ENCODE results near the gene B3GALT5.

DNA sequence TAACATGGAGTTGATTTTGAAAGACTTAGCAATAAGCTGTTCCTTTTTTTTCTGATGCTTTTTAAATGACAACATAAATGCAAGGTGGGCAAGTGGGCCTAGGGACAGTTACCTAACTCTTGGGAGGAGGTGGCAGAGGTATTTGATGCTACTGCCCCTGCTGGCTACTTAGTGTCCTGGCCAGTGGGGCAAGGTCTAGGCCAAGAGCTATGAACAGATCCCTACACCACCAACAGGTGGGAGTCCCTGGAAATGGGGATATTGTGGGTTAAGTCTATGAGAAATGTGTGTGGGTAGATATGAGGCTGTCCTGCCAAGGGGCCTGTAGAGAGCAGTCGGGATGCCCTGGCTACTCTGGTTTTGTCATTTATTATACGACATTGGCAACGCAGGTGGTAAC is 31.3 kb upstream of the B3GALT5 start:
- TF ChIP-seq, protein P1, sequence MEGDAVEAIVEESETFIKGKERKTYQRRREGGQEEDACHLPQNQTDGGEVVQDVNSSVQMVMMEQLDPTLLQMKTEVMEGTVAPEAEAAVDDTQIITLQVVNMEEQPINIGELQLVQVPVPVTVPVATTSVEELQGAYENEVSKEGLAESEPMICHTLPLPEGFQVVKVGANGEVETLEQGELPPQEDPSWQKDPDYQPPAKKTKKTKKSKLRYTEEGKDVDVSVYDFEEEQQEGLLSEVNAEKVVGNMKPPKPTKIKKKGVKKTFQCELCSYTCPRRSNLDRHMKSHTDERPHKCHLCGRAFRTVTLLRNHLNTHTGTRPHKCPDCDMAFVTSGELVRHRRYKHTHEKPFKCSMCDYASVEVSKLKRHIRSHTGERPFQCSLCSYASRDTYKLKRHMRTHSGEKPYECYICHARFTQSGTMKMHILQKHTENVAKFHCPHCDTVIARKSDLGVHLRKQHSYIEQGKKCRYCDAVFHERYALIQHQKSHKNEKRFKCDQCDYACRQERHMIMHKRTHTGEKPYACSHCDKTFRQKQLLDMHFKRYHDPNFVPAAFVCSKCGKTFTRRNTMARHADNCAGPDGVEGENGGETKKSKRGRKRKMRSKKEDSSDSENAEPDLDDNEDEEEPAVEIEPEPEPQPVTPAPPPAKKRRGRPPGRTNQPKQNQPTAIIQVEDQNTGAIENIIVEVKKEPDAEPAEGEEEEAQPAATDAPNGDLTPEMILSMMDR (IDR thresholded peaks at IDR 0.05; ENCODE audit: insufficient read depth, low read depth, low read length): no peak
- TF ChIP-seq EZH2 (IDR thresholded peaks at IDR 0.05; ENCODE audit: insufficient read depth, low read length): no peak
